COLO668 (cell line): ENCODE measurements around the gene PPM1F.
"Not testable (repeated sequence)": the region's sequence is repeated elsewhere in the genome, so short reads cannot be mapped to it uniquely, and the experiment has no call there.

Experiments
- DNase-seq: peaks from one replicate; lab custom pipeline; 2025; ENCODE audit not compliant: unreplicated experiment; lab: John Stamatoyannopoulos, UW

PPM1F gene

DNA sequence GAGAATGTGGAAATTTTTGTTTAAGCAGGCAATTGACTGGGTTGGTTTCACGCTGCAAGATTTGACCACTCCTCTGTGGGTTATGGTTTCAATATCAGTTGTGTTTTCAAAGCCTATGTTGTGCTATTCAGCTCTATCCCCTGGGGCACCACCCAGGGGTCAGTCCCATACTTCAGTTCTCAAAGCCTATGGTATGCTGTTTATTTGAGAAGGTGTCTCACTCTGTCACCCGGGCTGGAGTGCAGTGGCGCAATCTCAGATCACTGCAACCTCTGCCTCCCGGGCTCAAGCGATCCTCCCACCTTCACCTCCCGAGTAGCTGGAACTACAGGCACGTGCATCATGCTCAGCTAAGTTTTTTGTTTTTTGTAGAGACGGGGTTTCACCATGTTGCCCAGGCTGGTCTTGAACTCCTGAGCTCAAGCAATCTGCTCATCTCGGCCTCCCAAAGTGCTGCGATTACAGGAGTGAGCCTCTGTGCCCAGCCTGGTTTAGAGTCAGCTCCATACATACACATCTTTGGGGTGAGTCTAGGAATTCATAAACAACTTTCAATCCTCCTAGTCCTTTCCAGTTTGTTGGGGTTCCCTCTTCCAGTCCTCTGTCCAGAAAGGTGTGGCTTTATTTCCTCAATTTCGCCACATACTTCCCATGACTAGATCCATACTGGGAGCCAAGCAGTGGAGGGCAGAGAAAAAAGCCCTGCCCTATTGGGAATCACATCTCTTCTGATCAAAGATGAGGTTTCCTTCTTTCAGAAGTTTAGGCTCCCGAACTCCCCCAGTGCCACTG lies 50.2 kb downstream of the PPM1F start:
- DNase-seq: no peak

DNA sequence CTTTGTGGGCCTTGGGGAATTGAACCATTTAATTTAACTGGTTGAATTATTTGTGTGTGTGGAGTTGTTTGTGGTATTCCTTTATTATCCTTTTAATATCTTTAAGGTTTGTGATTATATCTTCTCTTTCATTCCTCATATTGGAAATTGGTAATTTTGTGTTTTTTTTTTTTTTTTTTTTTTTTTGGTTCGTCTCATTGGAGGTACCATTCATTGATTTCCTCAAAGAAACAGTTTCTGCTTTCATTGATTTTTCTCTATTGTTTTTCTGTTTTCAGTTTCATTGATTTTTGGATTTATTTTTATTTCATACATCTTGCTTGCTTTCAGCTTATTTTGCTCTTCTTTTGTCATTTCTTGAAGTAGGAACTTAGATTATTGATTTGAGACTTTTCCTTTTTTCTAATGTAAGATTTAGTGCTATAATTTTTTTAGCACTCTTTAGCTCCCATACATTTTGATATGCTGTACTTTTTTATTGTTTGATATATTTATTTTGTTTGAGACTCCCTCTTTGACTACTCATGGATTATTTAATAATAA lies 54.2 kb downstream of the PPM1F start:
- DNase-seq: no peak

DNA sequence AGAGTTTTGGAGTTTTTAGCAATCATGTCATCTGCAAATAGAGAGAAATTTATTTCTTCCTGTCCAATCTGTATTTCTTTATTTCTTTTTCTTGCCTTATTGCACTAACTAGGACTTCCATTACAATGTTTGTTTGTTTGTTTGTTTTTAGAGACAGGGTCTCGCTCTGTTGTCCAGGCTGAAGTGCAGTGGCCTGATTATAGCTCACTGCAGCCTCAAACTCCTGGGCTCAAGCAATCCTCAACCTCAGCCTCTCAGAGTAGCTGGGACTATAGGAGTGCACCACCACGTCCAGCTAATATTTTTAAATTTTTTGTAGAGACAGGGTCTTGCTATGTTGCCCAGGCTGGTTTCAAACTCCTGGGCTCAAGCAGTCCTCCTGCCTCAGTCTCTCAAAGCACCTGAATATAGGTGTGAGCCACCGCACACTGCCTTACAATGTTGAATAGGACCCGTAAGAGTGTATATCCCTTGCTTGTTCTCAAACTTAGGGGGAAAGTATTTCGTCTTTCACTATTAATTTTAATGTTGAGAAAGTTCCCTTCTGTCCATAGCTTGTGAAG lies 55.6 kb downstream of the PPM1F start:
- DNase-seq: no peak

DNA sequence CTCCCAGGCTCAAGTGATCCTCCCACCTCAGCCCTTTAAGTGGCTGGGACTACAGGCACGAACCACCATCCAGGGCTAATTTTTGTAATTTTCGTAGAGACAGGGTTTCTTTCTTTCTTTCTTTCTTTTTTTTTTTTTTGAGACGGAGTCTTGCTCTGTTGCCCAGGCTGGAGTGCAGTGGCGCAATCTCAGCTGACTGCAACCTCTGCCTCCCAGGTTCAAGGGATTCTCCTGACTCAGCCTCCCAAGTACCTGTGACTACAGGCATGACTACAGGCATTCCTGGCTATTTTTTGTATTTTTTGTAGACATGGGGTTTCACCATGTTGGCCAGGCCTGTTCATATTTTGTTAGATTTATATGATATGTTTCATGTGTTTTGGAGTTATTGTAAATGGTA lies 56.4 kb downstream of the PPM1F start:
- not testable (repeated sequence) for DNase-seq

DNA sequence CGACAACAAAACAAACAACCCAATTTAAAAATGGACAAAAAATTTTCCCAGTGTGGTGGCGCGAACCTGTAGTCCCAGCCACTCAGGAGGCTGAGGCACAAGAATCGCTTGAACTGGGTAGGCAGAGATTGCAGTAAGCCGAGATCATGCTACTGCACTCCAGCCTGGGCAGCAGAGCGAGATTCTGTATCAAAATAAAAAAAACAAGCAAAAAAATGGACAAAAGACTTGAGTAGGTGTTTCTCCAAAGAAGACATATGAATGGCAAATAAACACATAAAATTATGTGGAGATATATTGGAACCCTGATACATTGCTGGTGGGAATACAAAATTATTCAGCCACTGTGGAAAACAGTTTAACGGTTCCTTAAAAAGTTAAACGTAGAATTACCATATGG lies 57.8 kb downstream of the PPM1F start:
- DNase-seq: no peak

DNA sequence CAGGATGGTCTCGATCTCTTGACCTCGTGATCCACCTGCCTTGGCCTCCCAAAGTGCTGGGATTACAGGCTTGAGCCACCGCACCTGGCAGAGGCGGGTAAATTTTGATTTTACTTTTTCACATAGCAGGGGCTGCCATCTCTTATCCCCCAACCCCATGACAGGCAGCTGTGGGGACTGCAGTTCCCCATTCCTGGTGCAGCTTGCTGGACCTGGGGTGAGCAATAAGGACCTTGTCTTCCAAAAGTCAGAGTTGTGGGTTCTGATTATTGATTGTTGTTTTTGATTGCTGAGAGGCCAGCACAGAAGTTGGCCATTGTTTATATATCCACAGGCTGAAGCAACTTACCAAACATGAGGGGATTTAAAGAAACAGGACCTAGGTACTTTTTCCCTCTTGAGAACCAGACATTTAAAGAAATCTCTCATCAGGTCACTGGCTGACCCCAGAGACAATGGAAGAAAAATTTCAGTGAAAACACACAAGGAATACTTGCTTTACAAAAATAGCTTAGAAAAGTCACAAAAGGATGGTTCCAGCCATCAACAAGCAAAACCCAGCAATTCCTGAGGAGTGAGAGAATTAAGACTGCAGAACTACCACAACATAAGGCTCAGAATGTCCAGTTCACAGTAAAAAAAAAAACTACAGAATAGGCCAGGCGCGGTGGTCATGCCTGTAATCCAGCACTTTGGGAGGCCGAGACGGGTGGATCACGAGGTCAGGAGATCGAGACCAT lies 63.2 kb downstream of the PPM1F start:
- DNase-seq: no peak

DNA sequence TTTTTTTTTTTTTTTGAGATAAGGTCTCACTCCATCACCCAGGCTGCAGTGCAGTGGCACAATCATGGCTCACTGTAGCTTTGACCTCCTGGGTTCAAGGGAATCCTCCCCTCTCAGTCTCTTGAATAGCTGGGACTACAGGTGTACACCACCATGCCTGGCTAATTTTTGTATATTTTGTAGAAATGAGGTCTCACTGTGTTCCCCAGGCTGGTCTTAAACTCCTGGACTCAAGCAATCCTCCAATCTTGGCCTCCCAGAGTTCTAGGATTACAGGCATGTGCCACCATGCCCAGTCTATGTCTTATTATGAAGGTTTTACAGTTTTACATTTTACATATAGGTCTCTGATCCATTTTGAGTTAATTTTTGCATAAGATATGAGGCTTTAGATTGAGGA lies 64.8 kb downstream of the PPM1F start:
- no peak for DNase-seq

DNA sequence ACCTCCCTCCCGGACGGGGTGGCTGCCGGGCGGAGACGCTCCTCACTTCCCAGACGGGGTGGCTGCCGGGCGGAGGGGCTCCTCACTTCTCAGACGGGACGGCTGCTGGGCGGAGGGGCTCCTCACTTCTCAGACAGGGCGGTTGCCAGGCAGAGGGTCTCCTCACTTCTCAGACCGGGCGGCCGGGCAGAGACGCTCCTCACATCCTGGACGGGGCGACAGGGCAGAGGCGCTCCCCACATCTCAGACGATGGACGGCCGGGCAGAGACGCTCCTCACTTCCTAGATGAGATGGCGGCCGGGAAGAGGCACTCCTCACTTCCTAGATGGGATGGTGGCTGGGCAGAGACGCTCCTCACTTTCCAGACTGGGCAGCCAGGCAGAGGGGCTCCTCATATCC lies 68.7 kb downstream of the PPM1F start:
- not testable (repeated sequence) for DNase-seq

DNA sequence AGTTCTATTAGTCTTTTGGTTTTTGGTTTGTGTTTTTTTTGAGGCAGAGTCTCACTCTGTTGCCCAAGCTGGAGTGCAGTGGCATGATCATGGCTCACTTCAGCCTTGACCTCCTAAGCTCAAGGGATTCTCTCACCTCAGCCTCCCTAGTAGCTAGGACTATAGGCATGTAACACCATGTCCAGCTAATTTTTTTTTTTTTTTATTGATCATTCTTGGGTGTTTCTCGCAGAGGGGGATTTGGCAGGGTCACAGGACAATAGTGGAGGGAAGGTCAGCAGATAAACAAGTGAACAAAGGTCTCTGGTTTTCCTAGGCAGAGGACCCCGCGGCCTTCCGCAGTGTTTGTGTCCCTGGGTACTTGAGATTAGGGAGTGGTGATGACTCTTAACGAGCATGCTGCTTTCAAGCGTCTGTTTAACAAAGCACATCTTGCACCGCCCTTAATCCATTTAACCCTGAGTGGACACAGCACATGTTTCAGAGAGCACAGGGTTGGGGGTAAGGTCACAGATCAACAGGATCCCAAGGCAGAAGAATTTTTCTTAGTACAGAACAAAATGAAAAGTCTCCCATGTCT lies 69.8 kb downstream of the PPM1F start:
- DNase-seq: not testable (repeated sequence)

DNA sequence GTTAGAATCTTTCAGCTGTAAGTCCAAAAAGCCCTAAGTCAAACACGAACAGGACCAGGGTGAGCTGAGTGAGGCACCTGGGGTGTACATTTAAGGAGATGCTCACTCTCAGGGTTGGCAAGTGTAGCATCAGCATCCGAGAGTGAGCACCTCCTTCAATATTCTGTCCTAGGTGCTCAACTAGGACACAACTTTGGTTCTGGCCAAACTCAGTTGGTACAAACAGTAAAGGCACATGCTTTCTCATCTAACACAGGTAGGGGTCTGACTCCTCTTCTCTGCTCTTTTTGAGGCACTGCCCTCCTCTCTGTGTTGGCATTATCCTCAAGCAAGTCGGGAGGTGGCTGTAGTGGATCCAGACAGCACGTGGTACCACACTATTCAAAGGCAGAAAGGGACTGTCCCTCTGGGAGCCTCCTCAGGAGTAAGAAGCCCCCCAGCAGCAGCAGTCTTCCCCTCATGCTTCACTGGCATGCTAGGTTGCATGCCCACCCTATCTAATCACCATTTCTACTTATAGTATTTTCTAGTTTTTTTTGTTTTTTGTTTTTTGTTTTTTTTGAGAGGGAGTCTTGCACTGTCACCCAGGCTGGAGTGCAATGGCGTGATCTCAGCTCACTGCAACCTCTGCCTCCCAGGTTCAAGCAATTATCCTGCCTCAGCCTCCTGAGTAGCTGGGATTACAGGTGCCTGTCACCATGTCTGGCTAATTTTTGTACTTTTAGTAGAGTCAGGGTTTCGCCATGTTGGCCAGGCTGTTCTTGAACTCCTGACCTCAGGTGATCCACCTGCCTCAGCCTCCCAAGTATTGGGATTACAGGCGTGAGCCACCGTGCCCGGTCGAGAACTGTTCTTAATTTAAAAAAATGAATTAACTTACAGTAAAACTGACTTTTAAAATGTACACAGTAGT lies 70.6 kb downstream of the PPM1F start:
- no peak for DNase-seq

DNA sequence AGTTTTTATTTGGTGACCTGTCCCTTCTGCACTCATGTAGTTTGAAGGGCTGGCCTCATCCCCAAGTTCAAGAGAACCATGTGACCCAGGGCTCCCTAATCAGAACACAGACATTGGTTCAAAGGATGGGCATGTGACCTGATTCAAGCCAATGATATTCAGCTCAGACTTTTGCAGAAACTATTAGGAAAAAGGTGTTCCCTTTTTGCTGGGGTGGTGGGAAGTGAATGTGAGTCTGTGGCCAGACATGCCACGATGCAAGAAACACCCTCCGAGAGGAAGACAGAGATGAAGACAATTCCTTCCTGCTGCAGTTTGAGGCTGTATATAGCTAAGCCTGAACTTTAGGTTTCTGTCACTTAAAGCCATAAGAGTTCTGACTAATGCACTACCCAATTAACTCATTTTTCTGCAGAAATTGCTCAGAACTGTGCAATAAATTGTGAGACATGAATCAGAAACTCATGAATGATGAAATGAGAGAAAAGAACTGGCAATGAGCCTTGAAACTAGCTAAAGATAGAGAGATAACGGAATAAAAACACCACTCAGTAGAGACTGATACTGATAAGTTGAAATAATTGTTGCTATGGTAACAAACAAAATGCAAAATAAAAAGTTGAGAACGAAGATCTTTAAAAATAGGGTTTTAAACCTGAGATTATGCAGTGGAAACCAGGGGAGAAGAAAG lies 76.0 kb downstream of the PPM1F start:
- DNase-seq: no peak

DNA sequence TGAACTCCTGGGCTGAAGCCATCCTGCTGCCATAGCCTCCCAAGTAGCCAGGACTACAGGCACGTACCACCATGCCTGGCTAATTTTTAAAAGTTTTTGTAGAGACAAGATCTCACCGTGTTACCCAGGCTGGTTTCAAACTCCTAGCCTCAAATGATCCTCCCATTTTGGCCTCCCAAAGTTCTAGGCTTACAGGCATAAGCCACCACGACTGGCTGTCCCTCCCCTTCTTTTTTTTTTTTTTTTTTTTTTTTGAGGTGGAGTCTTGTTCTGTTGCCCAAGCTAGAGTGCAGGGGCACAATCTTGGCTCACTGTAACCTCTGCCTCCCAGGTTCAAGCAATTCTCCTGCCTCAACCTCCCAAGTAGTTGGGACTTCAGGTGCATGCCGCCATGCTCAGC lies 77.7 kb downstream of the PPM1F start:
- DNase-seq: not testable (repeated sequence)

DNA sequence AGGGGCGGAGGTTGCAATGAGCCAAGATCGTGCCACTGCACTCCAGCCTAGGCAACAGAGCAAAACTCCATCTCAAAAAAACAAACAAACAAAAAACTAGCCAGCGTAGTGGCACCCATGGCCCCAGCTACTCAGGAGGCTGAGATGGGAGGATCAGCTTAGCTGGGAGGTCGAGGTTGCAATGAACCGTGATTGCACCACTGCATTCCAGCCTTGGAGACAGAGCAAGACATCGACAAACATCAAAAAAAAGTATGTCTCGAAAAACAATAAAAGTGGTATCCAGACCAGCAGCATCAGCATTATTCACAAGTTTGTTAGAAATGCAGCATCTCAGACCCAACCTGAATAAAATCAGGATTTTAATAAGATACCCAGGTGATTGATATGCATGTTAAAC lies 79.0 kb downstream of the PPM1F start:
- DNase-seq: no peak

DNA sequence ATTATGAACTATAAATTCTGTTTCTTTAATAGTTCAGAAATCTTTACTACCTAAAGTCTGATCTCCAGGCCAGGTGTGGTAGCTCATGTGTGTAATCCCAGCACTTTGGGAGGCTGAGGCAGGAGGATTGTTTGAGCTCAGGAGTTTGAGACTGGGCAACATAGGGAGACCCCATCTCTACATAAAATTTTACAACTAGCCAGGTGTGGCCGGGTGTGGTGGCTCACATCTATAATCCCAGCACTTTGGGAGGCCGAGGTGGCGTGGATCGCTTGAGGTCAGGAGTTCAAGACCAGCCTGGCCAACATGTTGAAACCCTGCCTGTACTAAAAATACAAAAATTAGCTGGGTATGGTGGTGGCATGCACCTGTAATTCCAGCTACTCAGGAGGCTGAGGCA lies 79.9 kb downstream of the PPM1F start:
- DNase-seq: not testable (repeated sequence)
